Smooth muscle cell (in vitro differentiated cells): Measurements from ENCODE around the gene AVL9. TPM values are rescaled to one million over a fixed set of nuclear protein-coding genes. Genes with fewer than 3 reads are reported as not detected.
"Not testable (repeated sequence)": the region's sequence is repeated elsewhere in the genome, so short reads cannot be mapped to it uniquely, and the experiment has no call there.

Source experiments
- DNase-seq: peaks from one replicate; lab custom pipeline; 2025; ENCODE audit not compliant: unreplicated experiment; lab: John Stamatoyannopoulos, UW
- H2AFZ ChIP-seq: fragments of 200-600 bp; sonication (generic); 2 replicates; pipeline ENCODE4 v1.6.0; 2016; ENCODE audit warnings: antibody characterized with exemption, low read depth, mild to moderate bottlenecking
- H3F3A ChIP-seq: fragments of 200-600 bp; sonication (generic); 2 replicates; pipeline ENCODE4 v1.6.0; 2017; ENCODE audit warnings: antibody characterized with exemption, low read depth
- H3K27ac ChIP-seq: fragments of 200-600 bp; sonication (generic); 2 replicates; pipeline ENCODE4 v1.5.1; 2016; ENCODE audit warnings: low read depth, mild to moderate bottlenecking
- H3K27me3 ChIP-seq: fragments of 200-600 bp; sonication (generic); 2 replicates; pipeline ENCODE4 v1.6.1; 2016; ENCODE audit warnings: low read depth, mild to moderate bottlenecking
- H3K36me3 ChIP-seq: fragments of 200-600 bp; sonication (generic); 2 replicates; pipeline ENCODE4 v1.5.1; 2016; ENCODE audit warnings: low read depth
- H3K4me1 ChIP-seq: fragments of 200-600 bp; sonication (generic); 2 replicates; pipeline ENCODE4 v1.5.1; 2016; ENCODE audit warnings: low read depth
- H3K4me2 ChIP-seq: fragments of 200-600 bp; sonication (generic); 2 replicates; pipeline ENCODE4 v1.6.0; 2016; ENCODE audit warnings: mild to moderate bottlenecking
- H3K4me3 ChIP-seq: fragments of 200-600 bp; sonication (generic); 2 replicates; pipeline ENCODE4 v1.5.1; 2016; ENCODE audit warnings: mild to moderate bottlenecking
- H3K79me2 ChIP-seq: fragments of 200-600 bp; sonication (generic); 2 replicates; pipeline ENCODE4 v1.6.0; 2016; ENCODE audit warnings: low read depth, mild to moderate bottlenecking
- H3K9ac ChIP-seq: fragments of 200-600 bp; sonication (generic); 2 replicates; pipeline ENCODE4 v1.6.0; 2016; ENCODE audit warnings: low read depth
- H3K9me3 ChIP-seq: fragments of 200-600 bp; sonication (generic); replicated peaks from 2 replicates; pipeline ENCODE4 v1.5.1; 2016; ENCODE audit warnings: low read depth
- H4K20me1 ChIP-seq: fragments of 200-600 bp; sonication (generic); 2 replicates; pipeline ENCODE4 v1.6.0; 2016; ENCODE audit warnings: low read depth
- WGBS: methylation state at CpG from one replicate; pipeline ENCODE4 v1.1.7; 2016; ENCODE audit warnings: low lambda C conversion rate; 5-methylcytosine and 5-hydroxymethylcytosine counted together
- polyA plus RNA-seq: library from polyadenylated mRNA; unstranded; fragments of >200 nt; fragmentation: Nextera tagmentation; extraction: Ambion mirVana; gene quantifications from 2 replicates; pipeline ENCODE4 v1.2.1, GENCODE V29; 2016
- total RNA-seq: library from RNA; depleted of rRNA; stranded (reverse); fragments of >200 nt; gene quantifications from 2 replicates; pipeline ENCODE4 v1.2.3, GENCODE V29; 2014
- TF ChIP-seq, protein P1 (sequence below): fragments of 200-600 bp; sonication (generic); IDR thresholded peaks from 2 replicates; pipeline ENCODE4 v1.5.1; 2017; ENCODE audit warnings: borderline replicate concordance, mild to moderate bottlenecking, antibody characterized with exemption; ENCODE audit not compliant: insufficient read depth, poor library complexity, severe bottlenecking

The AVL9 gene
- total and polyA plus RNA-seq, 2 experiments from 2014 or later, result 13.1 to 32.3 TPM

DNA sequence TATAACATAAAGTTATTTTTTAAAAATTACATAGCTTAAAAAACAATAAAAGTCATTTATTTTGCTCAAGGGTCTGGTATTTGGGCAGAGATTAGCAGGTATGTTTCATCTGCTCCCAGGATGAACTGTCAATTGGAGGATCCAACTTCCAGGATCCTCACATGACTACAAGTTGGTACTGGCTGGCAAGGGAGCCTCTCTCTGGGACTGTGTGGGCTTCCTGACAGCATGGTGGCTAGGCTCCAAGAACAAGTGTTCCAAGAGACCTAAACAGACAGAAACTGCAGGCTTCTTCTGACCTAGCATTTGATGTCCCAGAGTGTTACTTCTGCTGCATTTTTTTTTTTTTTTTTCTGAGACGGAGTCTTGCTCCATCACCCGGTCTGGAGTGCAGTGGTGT is 107.2 kb downstream of the AVL9 start:
- Histone ChIP-seq H3K9ac (no peak overlapping the region), H3K27ac (no peak overlapping the region), H4K20me1 (no peaks in the 10 kb centered on the region), H3F3A (no peaks in the 10 kb centered on the region), H3K27me3 (no peaks in the 10 kb centered on the region), H3K36me3 (no peaks in the 10 kb centered on the region), H3K4me2 (no peak overlapping the region), H3K4me1 (no peaks in the 10 kb centered on the region), H3K79me2 (no peaks in the 10 kb centered on the region), H3K4me3 (no peak overlapping the region), H2AFZ (no peak overlapping the region), H3K9me3 (no peaks in the 10 kb centered on the region)
- TF ChIP-seq, protein P1, sequence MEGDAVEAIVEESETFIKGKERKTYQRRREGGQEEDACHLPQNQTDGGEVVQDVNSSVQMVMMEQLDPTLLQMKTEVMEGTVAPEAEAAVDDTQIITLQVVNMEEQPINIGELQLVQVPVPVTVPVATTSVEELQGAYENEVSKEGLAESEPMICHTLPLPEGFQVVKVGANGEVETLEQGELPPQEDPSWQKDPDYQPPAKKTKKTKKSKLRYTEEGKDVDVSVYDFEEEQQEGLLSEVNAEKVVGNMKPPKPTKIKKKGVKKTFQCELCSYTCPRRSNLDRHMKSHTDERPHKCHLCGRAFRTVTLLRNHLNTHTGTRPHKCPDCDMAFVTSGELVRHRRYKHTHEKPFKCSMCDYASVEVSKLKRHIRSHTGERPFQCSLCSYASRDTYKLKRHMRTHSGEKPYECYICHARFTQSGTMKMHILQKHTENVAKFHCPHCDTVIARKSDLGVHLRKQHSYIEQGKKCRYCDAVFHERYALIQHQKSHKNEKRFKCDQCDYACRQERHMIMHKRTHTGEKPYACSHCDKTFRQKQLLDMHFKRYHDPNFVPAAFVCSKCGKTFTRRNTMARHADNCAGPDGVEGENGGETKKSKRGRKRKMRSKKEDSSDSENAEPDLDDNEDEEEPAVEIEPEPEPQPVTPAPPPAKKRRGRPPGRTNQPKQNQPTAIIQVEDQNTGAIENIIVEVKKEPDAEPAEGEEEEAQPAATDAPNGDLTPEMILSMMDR, result no peak
- DNase-seq, result no peak
- WGBS, result 94% methylated on average over 2 of the region's 2 CpGs

DNA sequence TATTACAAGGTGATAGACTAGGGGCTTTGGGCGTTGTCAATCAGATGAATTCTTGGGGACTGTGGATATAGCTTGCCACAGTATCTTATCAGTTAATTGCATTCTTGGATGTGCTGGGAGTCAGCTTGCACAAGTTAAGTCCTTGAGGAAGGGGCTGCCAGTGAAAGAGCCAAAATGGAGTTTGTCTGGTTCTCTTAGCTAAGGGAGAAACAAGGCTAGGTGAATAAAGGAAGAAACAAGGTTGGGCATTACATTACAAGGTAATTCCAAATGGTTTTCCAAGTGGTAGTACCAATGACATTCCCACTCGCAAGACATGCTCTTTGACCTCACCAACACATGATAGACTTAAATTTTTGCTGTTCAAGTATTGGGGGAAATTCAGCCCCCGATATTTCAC is 108.2 kb downstream of the AVL9 start:
- 88% methylated on average over 3 of the region's 3 CpGs for WGBS

DNA sequence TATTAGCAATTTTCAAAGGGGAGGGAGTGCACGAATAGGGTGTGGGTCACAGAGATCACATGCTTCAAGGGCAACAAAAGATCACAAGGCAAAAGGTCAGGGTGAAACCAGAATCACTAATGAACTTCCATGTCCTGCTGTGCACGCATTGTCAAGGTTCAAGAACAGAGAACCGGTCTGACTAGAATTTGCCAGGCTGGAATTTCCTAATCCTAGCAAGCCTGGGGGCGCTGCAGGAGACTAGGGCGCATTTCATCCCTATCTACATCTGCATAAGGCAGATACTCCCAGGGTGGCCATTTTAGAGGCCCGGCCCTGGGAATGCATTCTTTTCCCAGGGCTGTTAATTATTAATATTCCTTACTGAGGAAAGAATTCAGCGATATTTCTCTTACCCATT is 108.8 kb downstream of the AVL9 start:
- H2AFZ ChIP-seq, H3K4me2 ChIP-seq, DNase-seq, H3K4me3 ChIP-seq, H3K27me3 ChIP-seq, H3F3A ChIP-seq, H3K79me2 ChIP-seq, H3K27ac ChIP-seq, H3K36me3 ChIP-seq, H3K9me3 ChIP-seq, H4K20me1 ChIP-seq, H3K4me1 ChIP-seq, H3K9ac ChIP-seq: not testable (repeated sequence)
- WGBS, result 82% methylated on average over 7 of the region's 7 CpGs

More for the DNA sequence above, 108.2 kb downstream of the AVL9 start:
- H3K9ac ChIP-seq, H3K9me3 ChIP-seq, H3F3A ChIP-seq, H3K4me1 ChIP-seq, H3K79me2 ChIP-seq, H4K20me1 ChIP-seq, H3K27ac ChIP-seq, H2AFZ ChIP-seq, H3K27me3 ChIP-seq, H3K36me3 ChIP-seq, DNase-seq, H3K4me3 ChIP-seq, H3K4me2 ChIP-seq: not testable (repeated sequence)

DNA sequence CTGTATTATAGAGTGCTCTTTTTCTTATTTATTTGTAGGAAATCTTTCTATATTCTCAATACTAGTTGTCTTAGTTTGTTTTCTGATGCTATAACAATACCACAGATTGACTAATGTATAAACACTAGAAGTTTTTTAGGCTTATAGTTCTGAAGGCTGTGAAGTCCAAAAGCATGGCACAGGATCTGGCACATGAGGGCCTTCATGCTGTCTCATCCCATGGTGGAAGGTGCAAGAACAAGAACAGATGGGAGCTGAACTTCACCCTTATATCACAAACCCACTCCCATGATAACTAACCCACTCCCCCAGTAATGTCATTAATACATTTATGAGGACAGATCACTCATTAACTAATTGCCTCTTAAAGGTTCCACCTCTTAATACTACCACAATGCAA is 109.7 kb downstream of the AVL9 start:
- H3K27me3 ChIP-seq, result no peaks in the 10 kb centered on the region
- no peak overlapping the region for H2AFZ ChIP-seq
- H3K4me1 ChIP-seq, result no peaks in the 10 kb centered on the region
- no peak overlapping the region for H3K4me3 ChIP-seq
- no peak overlapping the region for H3K4me2 ChIP-seq
- H3K36me3 ChIP-seq, result no peaks in the 10 kb centered on the region
- no peaks in the 10 kb centered on the region for H4K20me1 ChIP-seq
- TF ChIP-seq, protein P1, result no peak
- no peak overlapping the region for H3K27ac ChIP-seq
- H3K9ac ChIP-seq, result no peak overlapping the region
- no peak for DNase-seq
- H3F3A ChIP-seq, result no peaks in the 10 kb centered on the region
- H3K79me2 ChIP-seq, result no peaks in the 10 kb centered on the region
- H3K9me3 ChIP-seq, result no peaks in the 10 kb centered on the region

DNA sequence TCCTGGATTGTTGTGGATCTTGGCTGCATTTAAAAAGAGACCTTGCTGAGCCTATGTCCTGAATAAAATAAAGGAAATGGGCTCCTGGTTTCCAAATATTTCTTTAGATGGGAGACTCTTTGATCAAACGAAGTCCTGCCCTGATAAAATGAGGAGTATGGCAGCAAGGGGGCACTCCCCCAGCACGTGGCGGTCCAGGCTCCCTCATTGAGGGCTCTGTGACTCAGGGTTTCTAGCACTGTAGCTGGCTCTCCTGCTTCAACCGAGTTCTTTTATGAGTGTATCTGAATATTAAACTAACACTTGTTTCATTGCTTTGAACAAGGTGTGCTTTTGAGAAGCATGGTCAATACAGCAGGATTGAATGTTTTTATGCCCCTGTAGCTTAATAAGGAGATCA is 114.2 kb downstream of the AVL9 start:
- H3F3A ChIP-seq, result no peaks in the 10 kb centered on the region
- no peaks in the 10 kb centered on the region for H3K79me2 ChIP-seq
- 83% methylated on average over 4 of the region's 4 CpGs for WGBS
- no peaks in the 10 kb centered on the region for H3K9me3 ChIP-seq
- H3K9ac ChIP-seq, result no peak overlapping the region
- H3K4me3 ChIP-seq, result no peak overlapping the region
- no peaks in the 10 kb centered on the region for H3K27me3 ChIP-seq
- no peaks in the 10 kb centered on the region for H4K20me1 ChIP-seq
- no peaks in the 10 kb centered on the region for H3K36me3 ChIP-seq
- DNase-seq, result no peak
- H3K27ac ChIP-seq, result no peak overlapping the region
- TF ChIP-seq, protein P1, result no peak
- no peaks in the 10 kb centered on the region for H3K4me1 ChIP-seq
- H3K4me2 ChIP-seq, result no peak overlapping the region
- no peak overlapping the region for H2AFZ ChIP-seq
